ENCODE data around the gene BPIFA1.

GRCh38 chr20:33259371-33259770 lies 23.6 kb downstream of the BPIFA1 start:
- TF ChIP-seq, protein P1, sequence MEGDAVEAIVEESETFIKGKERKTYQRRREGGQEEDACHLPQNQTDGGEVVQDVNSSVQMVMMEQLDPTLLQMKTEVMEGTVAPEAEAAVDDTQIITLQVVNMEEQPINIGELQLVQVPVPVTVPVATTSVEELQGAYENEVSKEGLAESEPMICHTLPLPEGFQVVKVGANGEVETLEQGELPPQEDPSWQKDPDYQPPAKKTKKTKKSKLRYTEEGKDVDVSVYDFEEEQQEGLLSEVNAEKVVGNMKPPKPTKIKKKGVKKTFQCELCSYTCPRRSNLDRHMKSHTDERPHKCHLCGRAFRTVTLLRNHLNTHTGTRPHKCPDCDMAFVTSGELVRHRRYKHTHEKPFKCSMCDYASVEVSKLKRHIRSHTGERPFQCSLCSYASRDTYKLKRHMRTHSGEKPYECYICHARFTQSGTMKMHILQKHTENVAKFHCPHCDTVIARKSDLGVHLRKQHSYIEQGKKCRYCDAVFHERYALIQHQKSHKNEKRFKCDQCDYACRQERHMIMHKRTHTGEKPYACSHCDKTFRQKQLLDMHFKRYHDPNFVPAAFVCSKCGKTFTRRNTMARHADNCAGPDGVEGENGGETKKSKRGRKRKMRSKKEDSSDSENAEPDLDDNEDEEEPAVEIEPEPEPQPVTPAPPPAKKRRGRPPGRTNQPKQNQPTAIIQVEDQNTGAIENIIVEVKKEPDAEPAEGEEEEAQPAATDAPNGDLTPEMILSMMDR (IDR thresholded peaks at IDR 0.05): no peak
- TF ChIP-seq POLR2AphosphoS5 (IDR thresholded peaks at IDR 0.05) (no peak), POLR2A (IDR thresholded peaks at IDR 0.05) (no peak)
